Fibroblast of peridontal ligament (primary cell): Measurements from ENCODE around the gene GLIS1.

Source experiments
- DNase-seq: peaks from one replicate; pipeline ENCODE4 v3.0.0-alpha.2; 2010; ENCODE audit errors: extremely low read depth

Gene GLIS1

GRCh38 chr1:53617851-53618499 is 121.0 kb downstream of the GLIS1 start:
- no peak for DNase-seq

DNA sequence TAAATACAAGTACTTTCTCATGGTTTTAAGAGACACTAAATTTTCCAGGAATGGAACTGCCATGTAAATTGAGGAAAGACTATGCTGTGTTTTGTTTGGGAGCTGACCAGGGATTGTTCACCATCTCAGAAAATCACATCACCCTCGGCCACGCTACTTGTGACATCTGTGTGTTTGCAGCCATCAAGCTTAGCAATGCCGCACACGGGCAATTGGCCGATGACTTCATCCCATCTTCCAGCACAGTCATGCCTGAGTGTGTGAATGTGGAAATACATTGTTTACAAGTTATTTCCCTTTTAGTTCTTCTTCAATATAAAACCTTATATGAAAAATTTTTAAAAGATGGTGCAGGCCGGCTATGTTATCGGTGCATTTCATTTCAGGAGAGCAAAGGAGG is 121.6 kb downstream of the GLIS1 start:
- DNase-seq, result peak; percentile 90

- peak; percentile 9 for DNase-seq
Observed at GRCh38 chr1:53616927-53617326, 122.0 kb downstream of the GLIS1 start.

- DNase-seq, result no peak
Observed at GRCh38 chr1:53616511-53616910, 122.5 kb downstream of the GLIS1 start.

DNA sequence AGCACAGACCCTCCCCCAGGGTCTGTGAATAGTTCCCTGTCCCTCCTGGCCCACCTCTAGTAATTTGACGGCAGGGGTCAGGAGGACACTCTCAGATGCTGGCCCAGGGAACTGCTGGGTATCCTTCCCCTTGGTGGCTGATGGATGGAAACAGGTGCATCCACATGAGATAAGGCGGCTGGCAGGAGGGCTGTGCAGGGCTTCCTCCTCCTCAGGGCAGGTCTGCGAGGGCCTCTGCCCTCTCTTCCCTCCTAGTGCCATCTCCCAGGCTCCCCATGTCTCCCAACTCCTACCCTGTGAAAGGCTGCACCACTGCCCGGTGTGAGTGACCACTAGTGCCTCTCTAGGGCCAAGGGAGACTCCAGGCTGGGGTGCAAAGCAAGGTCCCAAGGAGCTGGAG is 123.9 kb downstream of the GLIS1 start:
- no peak for DNase-seq

DNA sequence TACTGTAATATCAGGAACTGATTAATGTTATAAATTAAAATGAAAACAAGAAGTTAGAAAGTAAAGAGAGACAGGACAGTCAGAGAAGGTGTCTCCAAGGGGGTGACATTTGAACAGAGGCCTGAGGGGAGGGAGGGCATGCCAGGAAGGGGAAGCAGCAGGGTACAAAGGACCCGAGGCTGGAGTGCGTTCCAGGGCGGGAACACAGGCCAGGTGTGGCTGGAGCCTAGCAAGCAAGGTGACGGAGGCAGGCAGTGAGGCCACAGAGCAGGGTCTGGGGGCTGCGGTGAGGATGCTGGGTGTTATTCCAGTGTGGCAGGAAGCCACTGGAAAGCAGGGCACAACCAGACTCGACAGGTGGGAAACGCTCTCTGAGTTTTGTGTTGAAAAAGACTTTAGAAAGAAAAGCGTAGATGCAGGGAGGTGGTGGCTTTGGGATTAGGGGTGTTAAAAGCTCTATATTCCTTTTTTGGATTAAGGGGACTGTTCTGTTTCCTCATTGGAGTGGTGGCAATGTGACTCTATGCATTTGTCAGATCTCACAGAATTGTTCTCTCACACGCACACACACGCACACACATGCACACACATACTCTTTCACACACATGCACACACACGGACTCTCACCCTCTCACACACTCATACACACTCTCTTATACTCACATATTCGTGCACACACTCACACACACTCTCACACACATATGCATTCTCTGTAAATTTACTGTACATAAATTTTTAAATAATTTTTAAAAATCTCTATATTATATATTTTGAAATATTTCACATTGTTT is 124.5 kb downstream of the GLIS1 start:
- no peak for DNase-seq

GRCh38 chr1:53608676-53609075 is 130.3 kb downstream of the GLIS1 start:
- DNase-seq, result no peak

GRCh38 chr1:53608071-53608470 is 130.9 kb downstream of the GLIS1 start:
- no peak for DNase-seq

DNA sequence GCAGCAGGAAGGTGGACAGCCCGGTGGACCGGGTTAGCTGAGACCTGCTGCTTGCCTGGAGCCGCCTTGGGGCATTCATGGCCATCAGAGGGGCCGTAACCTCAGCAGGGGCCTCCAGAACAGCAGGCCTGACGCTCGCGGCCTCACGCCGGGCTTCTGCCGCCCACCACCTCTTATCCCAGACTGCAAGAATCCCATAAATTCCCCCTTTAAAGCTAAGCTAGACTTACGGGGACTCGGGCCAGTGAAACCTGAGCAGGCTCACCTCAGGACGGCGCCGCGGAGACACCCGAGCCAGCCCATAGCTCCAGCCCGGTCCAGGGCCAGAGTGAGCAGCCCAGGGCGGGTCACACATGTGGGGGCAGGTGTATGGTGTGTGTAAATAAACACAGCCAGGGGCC is 132.3 kb downstream of the GLIS1 start:
- no peak for DNase-seq

GRCh38 chr1:53606197-53606596 is 132.8 kb downstream of the GLIS1 start:
- DNase-seq, result no peak

- DNase-seq, result no peak
Observed at GRCh38 chr1:53605181-53605580, 133.8 kb downstream of the GLIS1 start.

GRCh38 chr1:53604291-53604919 is 134.6 kb downstream of the GLIS1 start:
- DNase-seq, result no peak

DNA sequence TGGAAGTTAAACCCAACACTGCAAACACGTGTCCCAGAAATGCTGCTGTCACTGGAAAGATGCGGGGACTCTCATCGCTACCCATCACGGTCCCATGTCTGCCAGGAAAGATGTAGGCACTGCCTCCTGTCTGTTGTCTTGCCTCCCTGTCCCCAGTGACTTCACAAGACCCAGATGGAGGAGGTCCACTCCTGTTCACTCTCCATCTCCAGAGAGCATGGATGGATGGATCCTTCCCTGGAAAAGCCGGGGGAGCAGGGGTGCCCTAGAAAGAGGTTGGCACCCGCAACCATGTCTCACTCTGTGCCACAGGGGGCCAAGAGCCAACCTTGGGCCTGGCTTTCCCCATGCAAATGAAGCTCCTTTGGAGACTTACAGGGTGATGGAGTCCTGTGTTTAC is 135.5 kb downstream of the GLIS1 start:
- no peak for DNase-seq

GRCh38 chr1:53601867-53602775 is 136.8 kb downstream of the GLIS1 start:
- DNase-seq, result no peak

DNA sequence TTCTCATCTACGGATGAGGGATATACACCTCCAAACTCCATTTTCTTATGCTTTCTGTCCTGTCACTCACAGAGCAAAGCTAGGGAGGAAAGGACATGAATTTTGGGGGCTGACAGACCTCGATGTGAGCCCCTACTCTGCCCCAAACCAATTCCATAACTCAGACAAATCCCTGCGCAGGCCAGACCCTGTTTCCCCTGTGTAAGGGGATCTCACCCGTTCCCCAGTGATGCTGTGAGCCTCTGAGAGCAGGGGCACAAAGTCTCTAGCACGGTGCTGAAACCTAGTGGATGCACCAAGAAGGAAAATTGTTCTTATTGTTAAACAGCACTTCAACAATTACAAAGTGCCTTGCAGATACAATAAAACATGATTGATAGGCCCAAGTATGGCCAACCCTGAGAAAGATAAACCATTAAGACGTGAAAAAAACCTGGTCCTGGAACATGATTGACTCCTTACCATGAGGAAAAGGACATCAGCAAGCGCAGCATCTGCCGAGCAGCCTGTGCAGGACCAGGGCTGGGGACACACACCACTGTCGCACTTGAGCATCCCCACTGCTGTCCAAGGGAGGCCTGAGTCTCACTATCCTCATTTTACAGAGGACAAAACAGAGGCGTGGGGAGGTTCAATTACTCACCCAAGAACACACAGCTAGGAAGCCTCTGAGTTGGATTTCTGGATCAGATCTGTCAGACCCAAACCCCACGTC is 137.8 kb downstream of the GLIS1 start:
- no peak for DNase-seq

DNA sequence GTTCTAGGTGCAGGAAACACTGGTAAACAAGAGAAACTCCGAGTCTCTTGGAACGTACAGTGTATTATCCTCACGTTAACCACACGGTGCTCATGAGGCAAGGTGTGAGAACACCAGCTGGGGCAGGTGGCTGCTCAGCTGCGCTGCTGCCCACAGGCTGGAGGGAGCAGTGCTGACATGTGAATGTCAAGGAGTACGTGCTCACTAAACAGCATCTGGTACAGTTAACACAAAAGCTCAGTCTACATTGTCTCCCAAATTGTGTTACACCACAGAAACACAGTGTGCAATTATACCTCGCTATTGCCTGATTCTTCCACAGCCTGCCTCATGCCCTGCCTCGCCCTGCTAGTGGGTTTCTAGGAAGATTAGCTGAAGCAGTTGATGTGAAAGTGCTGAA is 138.4 kb downstream of the GLIS1 start:
- DNase-seq, result no peak

- no peak for DNase-seq
Observed at GRCh38 chr1:53600001-53600400, 139.0 kb downstream of the GLIS1 start.

- no peak for DNase-seq
Observed at GRCh38 chr1:53599481-53599880, 139.5 kb downstream of the GLIS1 start.

DNA sequence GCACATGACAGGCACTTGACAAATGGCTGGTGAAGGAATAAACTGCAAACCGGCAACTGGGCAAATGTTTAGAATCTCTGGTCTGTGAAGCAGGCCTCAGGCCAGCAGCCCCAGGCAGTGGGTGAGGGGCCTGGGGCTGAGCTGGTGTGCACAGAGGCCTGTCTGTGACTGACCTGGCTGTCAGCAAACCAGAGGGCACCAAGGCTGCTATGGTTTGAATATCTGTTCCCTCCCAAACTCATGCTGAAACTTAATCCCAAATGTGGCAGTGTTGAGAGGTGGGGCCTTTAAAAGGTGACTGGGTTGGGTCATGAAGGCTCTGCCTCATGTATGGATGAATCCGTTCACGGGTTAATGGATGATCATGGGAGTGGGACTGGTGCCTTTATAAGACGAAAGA is 140.0 kb downstream of the GLIS1 start:
- DNase-seq, result no peak

GRCh38 chr1:53595906-53596305 is 143.1 kb downstream of the GLIS1 start:
- DNase-seq, result no peak
